Stimulated activated CD4-positive, alpha-beta T cell treated with anti-CD3 and anti-CD28 coated beads, Interleukin-2, amount 100 ng/mL, for 48 hours (primary cell): ENCODE results near the gene ARHGEF16.

Experiments
- DNase-seq, 2 donors: peaks; one replicate each; pipeline ENCODE4 v3.0.0-alpha.2; 2020

The ARHGEF16 gene

DNA sequence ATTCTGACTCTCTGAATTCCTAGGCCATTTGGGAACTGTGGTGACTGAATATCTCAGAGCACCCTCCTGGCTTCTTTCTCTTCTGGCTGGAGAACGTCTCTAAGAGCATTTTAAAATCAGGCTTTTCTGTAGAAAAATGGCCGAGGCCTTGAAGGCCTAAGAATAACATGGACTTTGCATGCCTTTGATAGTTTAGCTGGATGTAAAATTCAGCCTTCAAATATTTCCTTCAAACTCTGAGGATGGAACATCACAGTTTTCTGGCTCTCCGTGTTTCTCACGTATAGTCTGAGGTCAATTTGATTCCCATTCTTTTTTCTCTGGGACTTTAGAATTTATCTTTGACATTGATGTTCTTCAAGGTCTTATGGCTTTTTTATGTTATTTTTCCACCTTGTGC lies 34.0 kb downstream of the ARHGEF16 start:
- no peak for DNase-seq

DNA sequence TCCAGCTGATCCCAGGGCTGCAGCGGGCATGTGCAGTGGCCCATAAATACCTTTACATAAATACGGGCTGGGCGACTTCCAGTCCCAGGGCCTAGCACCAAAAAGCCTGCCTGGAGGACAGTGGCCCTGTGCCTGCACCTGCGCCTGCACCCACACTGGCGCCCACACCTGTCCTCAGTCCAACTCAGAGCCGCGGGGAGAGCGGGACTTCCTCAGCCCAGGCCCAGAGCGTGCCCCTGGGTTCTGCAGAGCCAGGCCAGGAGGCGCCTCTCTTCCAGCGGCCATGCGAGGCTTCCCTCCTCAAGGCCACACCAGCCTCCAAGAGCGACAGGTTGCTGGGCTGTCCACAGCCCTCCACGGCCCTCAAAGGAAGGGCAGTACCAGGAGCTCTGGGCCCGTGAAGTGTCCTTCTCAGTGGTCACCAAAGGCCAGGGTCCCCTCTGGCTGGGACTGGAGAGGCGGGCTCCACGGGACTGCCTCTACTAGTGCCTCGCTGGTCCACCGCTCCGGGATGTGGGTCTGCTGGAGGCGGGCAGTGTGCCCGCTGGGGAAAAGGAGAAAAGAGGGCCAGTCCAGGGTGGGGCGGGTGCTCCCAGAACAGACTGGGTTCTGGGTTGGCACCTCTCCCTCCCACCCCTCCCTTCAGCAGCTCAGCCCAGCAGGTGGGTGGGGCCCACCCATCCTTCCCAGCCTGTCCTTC lies 35.7 kb downstream of the ARHGEF16 start:
- no peak for DNase-seq

DNA sequence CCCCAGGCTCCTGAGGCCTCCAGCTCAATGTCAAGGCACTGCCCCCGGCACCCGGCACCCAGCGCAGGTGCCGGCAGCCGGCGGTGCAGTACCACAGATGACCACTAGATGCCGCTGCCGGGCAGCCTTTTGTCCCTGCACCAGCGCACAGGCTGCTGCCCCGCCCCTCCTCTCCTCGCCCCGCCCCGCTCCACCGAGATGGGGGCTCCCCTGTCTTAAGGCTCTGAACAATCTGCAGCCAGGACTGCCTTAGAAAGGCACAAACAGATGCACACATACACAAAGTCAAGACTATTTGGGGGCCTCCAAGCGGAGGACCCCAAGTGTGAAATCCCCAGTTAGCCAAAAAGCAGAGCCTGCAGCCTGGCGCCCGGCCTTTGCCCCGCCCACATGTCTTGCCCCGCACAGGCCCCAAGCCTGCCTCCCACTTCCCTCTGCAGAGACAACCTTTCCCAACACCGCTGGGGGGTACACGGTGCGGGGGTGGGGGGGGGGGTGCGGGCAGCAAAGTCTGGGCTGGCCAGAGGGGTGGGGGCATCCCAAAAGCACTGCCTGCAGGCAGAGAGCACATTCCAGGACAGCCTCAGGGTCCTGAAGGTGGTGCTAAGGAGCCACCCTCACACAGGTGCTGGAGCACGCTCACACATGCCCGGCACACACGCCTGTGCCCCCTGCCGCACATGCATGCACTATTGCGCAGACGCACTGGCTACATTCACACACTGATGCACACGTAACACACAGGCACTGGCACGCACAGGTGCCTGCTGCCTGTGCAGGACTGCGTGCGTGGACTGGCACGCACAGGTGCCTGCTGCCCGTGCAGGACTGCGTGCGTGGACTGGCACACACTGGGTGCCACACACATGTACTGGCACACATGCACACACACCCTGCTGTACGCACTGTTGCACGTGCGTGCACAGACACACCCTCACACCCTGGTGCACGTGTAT lies 37.1 kb downstream of the ARHGEF16 start:
- peak; percentile 87 to 90 for DNase-seq

DNA sequence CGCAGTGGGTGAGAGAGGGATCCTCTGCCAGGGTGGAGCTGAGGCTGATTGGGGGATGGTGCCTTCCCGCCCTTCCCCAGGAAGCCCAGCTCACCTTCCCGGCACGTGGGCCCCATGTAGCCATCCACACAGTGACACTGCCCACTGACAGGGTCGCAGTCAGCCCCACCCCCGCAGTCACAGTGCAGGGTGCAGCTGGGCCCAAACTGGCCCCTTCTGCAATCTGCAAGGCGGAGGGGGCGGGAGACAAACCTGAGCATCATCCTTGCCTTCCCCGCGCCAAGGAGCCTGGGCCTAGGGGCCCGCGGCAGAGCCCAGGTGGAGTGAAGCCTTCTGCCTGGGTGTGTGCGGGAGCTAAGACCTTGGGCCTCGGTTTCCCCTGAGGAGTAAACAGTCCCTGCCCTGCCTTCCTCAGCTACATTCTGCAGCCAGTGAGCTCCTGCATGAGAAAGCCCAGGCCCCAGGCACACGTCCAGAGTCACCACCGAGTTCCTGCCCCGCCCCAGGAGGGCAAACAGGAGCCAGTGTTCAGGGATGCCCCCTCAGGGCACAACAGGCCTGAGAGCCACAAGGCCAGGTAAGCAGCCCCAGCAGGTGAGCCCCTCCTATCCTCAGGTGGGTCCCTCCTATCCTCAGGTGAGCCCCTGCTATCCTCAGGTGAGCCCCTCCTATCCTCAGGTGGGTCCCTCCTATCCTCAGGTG lies 38.2 kb downstream of the ARHGEF16 start:
- no peak for DNase-seq

DNA sequence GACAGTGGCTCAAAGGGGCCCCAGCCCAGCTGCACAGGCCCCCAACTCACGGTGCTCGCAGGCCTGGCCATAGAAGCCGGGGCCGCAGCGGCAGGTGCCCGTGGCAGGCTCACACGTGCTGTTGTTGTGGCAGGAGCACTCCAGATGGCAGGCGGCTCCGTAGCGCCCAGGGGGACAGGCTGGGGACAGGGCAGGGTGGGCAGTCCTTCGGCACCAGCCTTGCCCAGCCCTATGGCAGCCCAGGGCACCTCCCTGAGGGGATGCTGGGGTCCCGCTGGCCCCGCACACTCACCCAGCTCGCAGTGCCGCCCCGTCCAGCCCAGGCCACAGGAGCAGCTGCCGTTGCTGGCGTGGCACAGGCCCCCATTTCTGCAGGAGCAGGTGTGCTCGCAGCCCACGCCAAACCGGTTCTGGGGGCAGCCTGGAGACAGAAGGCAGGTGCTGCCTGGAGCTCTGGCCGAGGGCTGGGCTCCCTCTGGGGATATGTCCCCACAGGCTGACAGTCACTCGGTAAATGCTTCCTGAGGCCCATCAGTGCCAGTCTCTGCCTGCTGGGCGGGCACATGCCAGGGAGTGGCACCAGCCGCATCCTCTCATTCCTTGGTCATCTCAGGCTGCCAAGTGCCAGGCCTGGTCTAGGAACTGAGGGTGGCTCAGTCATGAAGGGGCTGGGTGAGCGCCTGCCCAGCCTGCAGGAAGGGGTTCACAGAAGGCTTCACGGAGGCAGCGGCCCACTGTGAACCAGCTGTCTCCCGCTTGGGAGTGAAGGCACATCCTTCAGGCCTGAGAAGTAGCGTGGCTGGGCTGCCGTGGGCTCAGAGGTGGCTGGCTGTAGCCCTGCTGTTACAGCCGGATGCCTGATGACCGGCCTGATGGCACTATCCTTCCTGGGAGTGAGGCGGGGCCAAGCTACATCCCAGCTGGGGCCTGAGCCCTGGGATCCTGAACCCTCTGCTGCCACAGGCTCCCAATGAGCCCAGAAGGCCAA lies 40.1 kb downstream of the ARHGEF16 start:
- no peak for DNase-seq

DNA sequence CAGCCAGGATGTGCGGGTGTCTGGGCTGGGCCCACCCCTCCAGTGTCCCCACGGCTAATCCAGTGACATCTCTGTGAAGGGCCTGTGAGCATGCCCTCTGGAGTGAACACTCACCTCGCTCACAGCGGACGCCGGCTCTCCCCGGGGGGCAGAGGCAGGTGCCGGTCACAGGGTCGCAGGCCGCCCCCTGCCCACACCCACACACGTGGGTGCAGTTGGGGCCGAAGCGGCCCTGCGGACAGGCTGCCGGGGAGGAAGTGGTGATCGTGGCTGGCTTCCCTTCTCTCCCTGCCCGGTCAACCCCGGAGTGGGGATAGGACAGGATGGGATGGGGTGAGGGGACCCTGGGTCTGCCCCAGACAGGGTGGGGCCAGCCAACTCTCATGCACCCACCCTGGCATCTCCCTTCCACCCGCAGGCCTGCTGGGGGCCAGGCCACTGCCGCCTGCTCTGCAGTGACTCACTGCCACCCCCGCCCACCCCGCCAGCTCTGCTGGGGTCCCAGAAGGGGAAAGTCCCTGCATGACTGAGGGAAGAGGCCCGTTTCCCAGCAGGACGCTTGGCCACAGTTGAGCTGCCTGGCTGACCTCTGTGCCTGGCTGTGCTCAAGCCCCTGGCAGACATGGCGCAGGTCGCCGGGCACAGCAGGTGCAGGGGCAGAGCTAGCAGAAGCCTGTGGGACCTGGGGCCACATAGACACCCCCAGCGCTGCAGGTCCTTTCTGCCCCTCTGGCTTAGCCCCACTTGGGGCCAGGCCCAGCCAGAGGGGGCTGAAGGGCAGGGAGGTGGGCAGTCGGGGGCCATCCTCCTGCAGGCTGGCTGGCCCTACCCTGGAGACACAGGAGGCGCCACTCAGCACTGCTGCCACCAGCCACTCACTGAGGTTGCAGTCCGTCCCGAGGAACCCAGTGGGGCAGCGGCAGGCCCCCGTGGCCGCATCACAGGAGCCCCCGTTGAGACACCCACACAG lies 41.6 kb downstream of the ARHGEF16 start:
- DNase-seq = no peak

DNA sequence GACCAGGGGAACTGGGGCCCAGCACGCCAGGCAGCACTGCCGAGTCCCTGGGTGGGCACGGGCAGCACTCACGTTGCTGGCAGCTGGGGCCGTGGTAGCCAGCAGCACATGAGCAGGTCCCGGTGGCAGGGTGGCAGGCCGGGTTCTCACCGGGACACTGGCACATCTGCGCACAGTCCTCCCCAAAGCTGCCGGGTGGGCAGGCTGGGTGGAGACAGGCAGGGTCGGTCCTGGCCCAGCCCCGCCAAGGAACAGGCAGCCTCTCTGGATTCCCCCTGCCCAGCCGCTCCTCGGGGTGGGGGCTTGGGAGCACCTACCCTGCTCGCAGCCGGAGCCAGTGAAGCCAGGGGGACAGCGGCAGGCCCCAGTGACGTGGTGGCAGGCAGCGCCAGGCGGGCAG lies 42.5 kb downstream of the ARHGEF16 start:
- DNase-seq = no peak

DNA sequence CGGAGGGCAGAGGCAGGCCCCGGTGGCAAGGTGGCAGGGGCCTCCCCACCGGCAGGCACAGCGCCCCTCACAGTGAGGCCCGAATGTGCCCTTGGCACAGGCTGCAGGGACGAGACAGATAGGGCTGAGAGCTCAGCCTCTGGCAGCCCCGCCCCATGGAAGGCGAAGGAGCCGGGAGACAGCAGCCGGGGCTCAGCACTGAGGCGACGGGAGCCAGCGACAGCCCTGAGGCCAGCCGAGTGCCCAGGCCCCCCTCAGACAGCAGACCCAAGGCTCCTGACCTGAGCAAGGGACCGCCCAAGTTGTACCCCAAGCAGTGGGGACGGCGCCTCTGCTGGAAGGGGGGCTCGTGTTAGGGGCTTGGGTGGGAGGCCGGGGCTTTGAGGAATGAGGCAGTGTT lies 43.1 kb downstream of the ARHGEF16 start:
- DNase-seq = no peak

DNA sequence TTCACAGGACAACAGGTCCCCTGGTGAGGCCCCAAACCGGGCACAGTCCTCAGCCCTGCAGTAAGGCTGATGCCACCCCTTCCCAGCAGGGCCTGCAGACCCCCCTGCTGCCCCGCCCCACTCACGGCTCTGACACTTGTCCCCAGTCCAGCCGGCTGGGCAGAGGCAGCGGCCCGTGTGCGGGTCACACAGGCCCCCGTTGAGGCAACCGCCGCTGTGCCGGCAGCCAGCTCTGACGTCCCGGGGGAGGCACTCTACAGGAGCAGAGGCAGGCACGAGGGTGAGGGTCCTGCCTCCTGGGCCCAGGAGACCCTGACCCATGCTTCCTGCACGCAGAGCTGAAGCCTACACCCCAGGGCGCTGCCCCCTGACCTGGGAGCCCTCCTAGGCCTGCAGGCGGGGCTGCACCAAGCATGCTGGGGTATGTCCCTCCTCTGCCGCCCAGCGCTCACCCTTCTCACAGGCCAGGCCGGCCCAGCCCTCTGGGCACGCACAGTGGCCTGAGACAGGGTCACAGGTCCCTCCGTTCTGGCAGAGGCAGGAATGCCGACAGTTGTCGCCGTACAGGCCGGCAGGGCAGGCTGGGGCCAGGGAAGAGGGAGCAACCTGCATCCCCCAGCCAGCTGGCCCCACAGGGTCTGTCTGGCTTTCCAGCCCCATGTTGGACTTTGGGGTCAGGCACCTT lies 43.9 kb downstream of the ARHGEF16 start:
- DNase-seq = no peak

DNA sequence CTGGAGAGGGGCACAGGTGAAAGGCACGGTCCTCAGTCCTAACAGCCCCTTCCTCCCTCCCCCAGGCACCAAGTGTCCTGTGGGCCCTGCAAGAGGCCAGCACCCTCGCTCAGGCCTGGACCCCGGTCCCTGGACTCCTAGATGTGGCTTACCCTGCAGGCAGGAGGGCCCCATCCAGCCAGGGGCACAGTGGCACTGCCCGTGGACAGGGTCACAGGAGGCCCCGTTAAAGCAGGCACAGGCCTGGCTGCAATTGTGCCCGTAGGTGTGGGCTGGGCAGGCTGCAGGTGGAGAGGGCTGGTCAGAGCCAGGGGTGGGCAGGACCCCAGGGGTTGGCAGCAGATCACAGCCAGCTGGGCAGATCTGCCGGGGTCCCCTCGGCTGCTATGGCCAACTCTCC lies 44.5 kb downstream of the ARHGEF16 start:
- DNase-seq = no peak

DNA sequence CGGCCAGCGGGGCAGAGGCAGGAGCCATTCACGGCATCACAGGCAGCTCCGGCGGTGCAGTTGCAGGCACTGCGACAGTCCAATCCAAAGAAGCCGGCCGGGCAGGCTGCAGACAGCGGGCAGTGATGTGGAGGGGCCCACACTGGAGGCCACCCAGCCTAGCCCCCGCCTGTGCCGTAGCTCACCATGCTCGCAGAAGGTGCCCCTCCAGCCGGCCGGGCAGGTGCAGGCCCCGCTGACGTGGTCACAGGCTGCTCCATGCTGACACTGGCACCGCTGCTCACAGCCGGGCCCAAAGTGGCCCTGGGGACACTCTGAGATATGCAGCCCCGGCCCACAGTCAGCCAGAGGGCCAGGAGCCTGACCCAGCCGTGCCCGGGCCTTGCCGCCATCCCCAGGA lies 45.1 kb downstream of the ARHGEF16 start:
- DNase-seq = no peak

DNA sequence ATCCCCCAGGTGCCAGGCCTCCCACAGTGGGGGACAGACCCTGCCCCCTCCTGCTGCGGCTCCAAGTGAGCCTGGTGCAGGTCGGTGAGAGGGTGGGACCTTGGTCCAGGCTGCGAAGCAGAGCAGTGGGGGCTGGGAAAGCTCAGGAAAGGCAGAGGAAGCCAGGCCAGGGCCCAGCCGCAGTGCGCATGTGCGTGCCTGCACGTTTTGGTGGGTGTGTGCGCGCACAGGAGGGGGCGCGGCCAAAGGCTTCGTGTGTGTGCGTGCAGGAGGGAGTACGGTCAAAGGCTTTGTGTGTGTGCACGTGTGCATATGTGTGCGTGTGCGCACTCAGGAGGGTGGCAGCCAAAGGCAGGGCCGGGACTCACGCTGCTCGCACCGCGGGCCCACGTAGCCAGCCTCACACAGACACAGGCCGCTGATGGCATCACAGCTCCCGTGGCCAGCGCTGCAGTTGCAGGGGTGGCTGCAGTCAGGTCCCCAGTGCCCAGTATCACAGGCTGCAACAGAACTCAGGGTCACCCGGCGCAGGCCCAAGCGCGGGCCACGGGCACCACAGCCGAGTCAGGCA lies 45.9 kb downstream of the ARHGEF16 start:
- DNase-seq = no peak

DNA sequence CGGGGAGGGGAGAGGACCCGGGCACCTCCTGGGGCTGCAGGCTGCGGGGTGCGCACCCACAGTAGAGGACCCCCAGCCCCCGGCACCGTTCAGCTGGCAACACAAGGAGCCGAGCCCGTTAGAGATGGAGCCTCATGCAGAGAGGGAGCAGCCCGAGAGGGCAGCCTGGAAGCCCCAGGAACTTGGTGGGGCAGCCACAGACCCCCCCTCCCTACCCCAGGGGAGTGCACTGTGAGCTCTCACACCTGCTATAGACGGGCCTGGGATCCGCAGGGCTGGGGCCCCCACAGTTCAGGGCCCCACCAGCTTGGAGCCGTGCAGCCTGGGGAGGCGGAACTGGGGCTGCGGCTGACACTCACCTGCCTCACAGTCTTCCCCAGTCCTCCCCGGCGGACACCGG lies 47.0 kb downstream of the ARHGEF16 start:
- DNase-seq = no peak

DNA sequence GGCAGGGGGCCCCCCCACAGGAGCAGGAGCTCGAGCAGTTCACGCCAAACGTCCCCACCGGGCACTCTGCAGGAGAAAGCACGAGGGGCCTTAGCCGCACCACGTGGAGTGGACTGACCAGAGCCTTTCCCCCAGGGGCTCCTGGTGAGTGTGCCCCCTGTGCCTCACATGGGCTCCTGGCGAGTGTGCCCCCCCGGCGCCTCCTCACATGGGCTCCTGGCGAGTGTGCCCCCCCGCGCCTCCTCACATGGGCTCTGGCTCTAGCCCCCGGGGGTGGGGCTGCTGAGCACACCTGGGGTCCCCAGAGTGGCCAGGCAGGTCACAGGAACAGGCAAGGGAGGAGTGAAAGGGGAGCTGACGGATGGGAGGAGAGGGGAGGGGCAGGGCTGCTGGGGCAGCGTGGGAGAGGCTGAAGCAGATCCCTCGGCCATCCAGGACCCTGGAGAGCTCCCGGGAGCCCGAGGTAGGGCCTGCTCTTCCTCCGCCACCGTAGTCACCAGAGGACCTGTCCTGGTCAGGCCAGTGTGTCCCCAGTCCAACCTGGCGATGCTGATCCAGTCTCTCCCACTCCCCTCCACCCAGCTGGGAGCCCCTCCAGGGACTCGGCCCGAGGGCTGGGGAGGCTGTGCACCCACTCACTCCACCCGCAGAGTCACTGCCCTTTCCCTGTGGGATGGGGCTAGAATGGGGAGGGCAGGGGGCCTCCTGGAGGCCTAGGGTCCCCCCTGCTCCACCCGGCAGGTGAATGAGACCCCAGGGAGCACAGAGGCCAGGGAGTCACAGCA lies 47.6 kb downstream of the ARHGEF16 start:
- no peak for DNase-seq

DNA sequence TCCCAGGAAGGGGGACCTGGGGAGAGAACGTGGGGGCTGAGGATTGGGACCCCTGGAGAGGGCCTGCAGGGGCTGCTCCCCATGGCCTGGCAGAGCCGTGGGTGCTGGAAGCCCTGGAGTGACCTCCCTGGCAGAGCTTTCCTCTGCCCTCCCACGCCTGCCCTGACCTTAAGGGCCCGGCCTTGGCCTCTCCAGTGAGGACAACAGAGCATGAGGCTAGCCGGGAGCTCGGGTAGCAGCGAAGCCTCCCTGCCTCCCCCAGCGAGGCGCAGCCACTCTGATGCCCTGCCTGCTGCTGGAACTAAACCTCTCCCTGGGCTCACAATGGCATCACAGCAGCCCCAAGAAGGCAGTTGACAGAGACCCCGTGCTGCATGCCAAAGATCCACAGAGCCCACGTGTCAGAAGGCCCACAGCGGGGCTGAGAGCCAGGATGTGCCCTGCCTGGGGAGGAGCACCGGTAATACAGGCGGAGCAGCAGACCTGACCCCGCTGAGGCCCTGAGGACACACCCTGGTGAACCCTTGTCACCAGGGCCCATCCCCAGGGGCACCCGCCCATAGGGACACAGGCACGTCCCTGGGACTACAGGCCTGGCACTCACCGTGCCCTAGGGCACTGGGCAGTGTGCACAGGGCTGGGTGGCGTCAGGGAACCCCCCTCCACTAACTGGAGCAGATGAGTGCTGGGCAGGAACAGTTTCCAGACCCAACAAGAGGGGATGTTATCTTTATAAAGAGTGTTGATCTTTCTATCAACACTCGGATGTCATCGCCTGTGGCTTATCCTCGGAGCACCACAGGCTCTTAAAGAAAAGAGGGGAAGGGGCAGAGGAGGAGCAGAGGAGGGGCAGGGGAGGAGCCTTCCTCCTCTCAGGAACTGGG lies 48.4 kb downstream of the ARHGEF16 start:
- DNase-seq = no peak

DNA sequence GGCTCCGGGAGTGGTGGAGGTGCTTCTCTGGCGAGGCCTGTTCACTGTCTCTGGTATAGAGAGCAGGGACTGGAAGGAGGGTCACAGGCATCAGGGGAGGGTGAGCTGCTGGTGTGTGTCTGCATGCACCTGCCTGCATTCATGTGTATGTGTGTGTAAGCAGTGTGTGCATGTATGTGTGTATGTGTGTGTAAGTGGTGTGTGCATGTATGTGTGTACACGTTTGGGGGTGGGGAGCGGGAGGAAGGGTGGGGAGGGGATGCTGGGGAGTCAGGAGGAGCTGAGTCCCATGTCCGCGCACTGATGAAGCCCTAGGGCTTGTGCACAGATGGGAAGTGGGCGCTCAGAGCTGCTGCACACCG lies 49.0 kb downstream of the ARHGEF16 start:
- DNase-seq = no peak

DNA sequence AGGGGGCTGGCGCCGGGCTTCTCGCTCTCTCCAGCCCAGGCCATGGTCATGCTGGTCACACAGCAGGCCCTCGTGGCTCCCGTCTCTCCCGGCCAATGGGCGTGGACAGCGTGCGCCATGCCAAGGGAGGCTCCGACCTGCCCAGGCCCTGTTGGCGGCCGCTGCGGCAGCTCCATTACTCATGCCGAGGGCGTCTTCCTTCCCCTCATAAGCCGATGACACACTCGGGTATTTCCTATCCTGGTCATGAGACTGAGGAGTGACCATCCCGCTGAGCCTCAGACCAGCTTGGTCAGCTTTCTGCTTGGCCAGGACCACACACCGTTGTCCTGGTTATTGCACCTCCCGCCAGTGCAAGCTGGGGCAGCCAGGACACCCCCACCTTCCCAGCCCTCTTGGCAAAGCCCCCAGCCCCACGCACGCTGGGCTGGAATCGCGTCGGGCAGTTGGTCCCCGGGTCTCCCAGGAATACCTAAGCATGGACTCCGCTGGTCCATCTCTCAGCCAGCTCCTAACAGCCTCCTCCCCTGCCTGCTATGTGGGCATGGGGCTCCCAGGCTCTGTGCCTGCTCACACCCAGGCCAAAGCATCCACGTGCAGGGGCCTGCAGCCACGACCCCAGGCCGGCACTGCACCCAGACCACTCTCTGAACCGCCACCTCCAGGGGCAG lies 49.8 kb downstream of the ARHGEF16 start:
- DNase-seq = no peak

DNA sequence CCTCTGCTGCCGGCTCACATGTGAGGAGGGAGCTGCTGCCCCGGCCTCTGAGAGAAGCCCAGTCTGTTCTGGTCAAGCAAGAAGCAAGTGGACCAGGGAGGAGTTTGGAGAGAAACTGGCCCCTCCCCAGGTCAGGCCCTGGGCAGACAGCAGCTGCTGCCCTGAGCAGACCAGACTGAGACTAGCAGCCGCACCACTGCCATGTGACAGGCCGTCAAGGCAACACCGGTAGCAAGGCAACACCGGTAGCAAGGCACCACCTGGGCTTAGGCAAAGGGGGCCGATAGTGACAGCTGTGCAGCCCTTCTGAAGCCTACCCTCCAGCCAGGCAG lies 50.3 kb downstream of the ARHGEF16 start:
- no peak for DNase-seq
